Keratinocyte (primary cell): Measurements from ENCODE around the gene FASTKD3. TPM values are rescaled to one million over a fixed set of nuclear protein-coding genes. Genes with fewer than 3 reads are reported as not detected.

Experiments used
- DNase-seq: peaks from one replicate; pipeline ENCODE4 v3.0.0-alpha.2; 2011; ENCODE audit warnings: low read depth, missing footprints, low spot score
- FAIRE-seq: peaks from 2 replicates; lab custom pipeline; 2011; peaks lifted over from hg19 to GRCh38; lab: Jason Lieb, UNC
- H2AFZ ChIP-seq: 2 replicates; pipeline ENCODE4 v1.6.0; 2012; ENCODE audit warnings: low read length, control low read depth, inconsistent platforms; ENCODE audit not compliant: control insufficient read depth
- H3K27ac ChIP-seq: 2 replicates; pipeline ENCODE4 v1.5.1; 2011; ENCODE audit warnings: low read length; ENCODE audit not compliant: control insufficient read depth, insufficient read depth
- H3K27me3 ChIP-seq: 3 replicates; pipeline ENCODE4 v1.6.0; 2011; ENCODE audit warnings: low read length; ENCODE audit not compliant: control insufficient read depth, insufficient read depth; ENCODE audit errors: extremely low read depth
- H3K36me3 ChIP-seq, 2 experiments: 2 replicates in 1 of 2; 3 replicates in 1 of 2; pipeline ENCODE4 v1.5.1; 2011; ENCODE audit warnings: low read length in 2 of 2, mild to moderate bottlenecking in 1 of 2; ENCODE audit not compliant: control insufficient read depth in 2 of 2, insufficient read depth in 2 of 2; ENCODE audit errors: extremely low read depth in 1 of 2
- H3K4me1 ChIP-seq: 3 replicates; pipeline ENCODE4 v1.5.1; 2011; ENCODE audit warnings: low read length; ENCODE audit not compliant: control insufficient read depth, insufficient read depth; ENCODE audit errors: extremely low read depth
- H3K4me2 ChIP-seq: 3 replicates; pipeline ENCODE4 v1.6.0; 2011; ENCODE audit warnings: low read depth, low read length; ENCODE audit not compliant: control insufficient read depth, insufficient read depth; ENCODE audit errors: extremely low read depth
- H3K4me3 ChIP-seq, 3 experiments: fragments of 200-600 bp in 1 of 3; sonication (generic) in 1 of 3; 2 replicates in 2 of 3; 3 replicates in 1 of 3; pipeline ENCODE4 v1.5.1; 2011 to 2016; ENCODE audit warnings: low read length in 3 of 3, mild to moderate bottlenecking in 3 of 3, control low read depth in 2 of 3, inconsistent platforms in 1 of 3, low read depth in 1 of 3, mixed read lengths in 1 of 3, mixed run types in 1 of 3, moderate library complexity in 1 of 3; ENCODE audit not compliant: control insufficient read depth in 2 of 3, insufficient read depth in 2 of 3; ENCODE audit errors: extremely low read depth in 1 of 3
- H3K79me2 ChIP-seq: 2 replicates; pipeline ENCODE4 v1.6.0; 2012; ENCODE audit warnings: low read length; ENCODE audit not compliant: control insufficient read depth, insufficient read depth
- H3K9ac ChIP-seq: 3 replicates; pipeline ENCODE4 v1.6.0; 2011; ENCODE audit warnings: low read length; ENCODE audit not compliant: control insufficient read depth, insufficient read depth; ENCODE audit errors: extremely low read depth
- H3K9me1 ChIP-seq: 3 replicates; pipeline ENCODE4 v1.6.0; 2011; ENCODE audit warnings: low read length; ENCODE audit not compliant: control insufficient read depth, insufficient read depth; ENCODE audit errors: extremely low read depth
- H3K9me3 ChIP-seq: 2 replicates; pipeline ENCODE4 v1.5.1; 2012; ENCODE audit warnings: low read depth, low read length; ENCODE audit not compliant: control insufficient read depth
- H4K20me1 ChIP-seq: 3 replicates; pipeline ENCODE4 v1.6.0; 2011; ENCODE audit warnings: low read length; ENCODE audit not compliant: control insufficient read depth, insufficient read depth; ENCODE audit errors: extremely low read depth
- CTCF ChIP-seq, 3 experiments: IDR thresholded peaks in 1 of 3; conservative IDR thresholded peaks in 1 of 3; optimal IDR thresholded peaks in 1 of 3; 2 replicates in 2 of 3; 3 replicates in 1 of 3; pipeline versions ENCODE3 to v1.5.1; 2011; ENCODE audit warnings: low read length in 3 of 3, mild to moderate bottlenecking in 3 of 3, moderate library complexity in 2 of 3, control low read depth in 1 of 3, inconsistent platforms in 1 of 3; ENCODE audit not compliant: insufficient read depth in 2 of 3; ENCODE audit errors: extremely low read depth in 1 of 3
- EZH2 ChIP-seq: IDR thresholded peaks from one replicate; pipeline ENCODE4 v1.6.1; 2012; ENCODE audit warnings: inconsistent platforms, mild to moderate bottlenecking, low read length, moderate library complexity
- dilution Hi-C: fragments of 300-500 bp; cut with MboI; formaldehyde crosslinking; loops from one replicate; pipeline ENCODE4 v1.7.0; 2020; ENCODE audit warnings: low sequenced_read_pairs; ENCODE audit not compliant: extremely low pct_ligation_motif_present
- polyA plus RNA-seq, 5 experiments: library from polyadenylated mRNA; depleted of rRNA in 3 of 5; stranded (reverse) in 3 of 5; stranded (forward) in 1 of 5; unstranded in 1 of 5; fragments of >200 nt; gene quantifications; 1 replicate in 1 of 5; 2 replicates in 3 of 5; 3 replicates in 1 of 5; pipeline versions ENCODE4 v1.2.1 to v1.2.3, GENCODE V29; 2011 to 2012; ENCODE audit warnings: missing spikeins in 2 of 5, low read depth in 1 of 5, low replicate concordance in 1 of 5

FASTKD3 gene
- polyA plus RNA-seq, 1 donor (not counting 4 experiments of a cell fraction or from before 2014, with no cell fraction given) = 13.8 TPM

- dilution Hi-C loops = no loop called here
- Histone ChIP-seq H3K9me1 (no peaks in the 10 kb centered on the region), H4K20me1 (no peaks in the 10 kb centered on the region), H3K4me2 (no peak overlapping the region), H3K27ac (no peak overlapping the region), H3K4me3 (no peak overlapping the region), H2AFZ (no peak overlapping the region), H3K79me2 (no peaks in the 10 kb centered on the region), H3K27me3 (no peaks in the 10 kb centered on the region), H3K9ac (no peak overlapping the region), H3K9me3 (no peaks in the 10 kb centered on the region), H3K4me1 (no peaks in the 10 kb centered on the region), H3K36me3 (no peaks in the 10 kb centered on the region)
- no peak for DNase-seq
- TF ChIP-seq CTCF (optimal IDR thresholded peaks at IDR 0.05 in 1 of 3, IDR thresholded peaks at IDR 0.05 in 1 of 3, conservative IDR thresholded peaks at IDR 0.05 in 1 of 3; ENCODE audit: extremely low read depth in 1 of 3, insufficient read depth in 2 of 3, low read length in 3 of 3) (no peak), EZH2 (no peak)
- no peak for FAIRE-seq
These were observed 45.2 kb downstream of the FASTKD3 start for GRCh38 chr5:7823594-7823993.

- DNase-seq = no peak
- Histone ChIP-seq H2AFZ (no peak overlapping the region), H3K79me2 (no peaks in the 10 kb centered on the region), H3K36me3 (no peaks in the 10 kb centered on the region), H3K27me3 (no peaks in the 10 kb centered on the region), H3K27ac (no peak overlapping the region), H3K4me1 (no peaks in the 10 kb centered on the region), H3K4me2 (no peak overlapping the region), H3K4me3 (no peak overlapping the region), H3K9me1 (no peaks in the 10 kb centered on the region), H4K20me1 (no peaks in the 10 kb centered on the region), H3K9me3 (no peaks in the 10 kb centered on the region), H3K9ac (no peak overlapping the region)
- TF ChIP-seq EZH2 (no peak), CTCF (optimal IDR thresholded peaks at IDR 0.05 in 1 of 3, IDR thresholded peaks at IDR 0.05 in 1 of 3, conservative IDR thresholded peaks at IDR 0.05 in 1 of 3; ENCODE audit: extremely low read depth in 1 of 3, insufficient read depth in 2 of 3, low read length in 3 of 3) (no peak)
- no peak for FAIRE-seq
- dilution Hi-C loops = no loop called here
These were observed 46.4 kb downstream of the FASTKD3 start for GRCh38 chr5:7822449-7822848.
